SK-N-SH (cell line): Measurements from ENCODE around the gene PON3. TPM values are rescaled to one million over a fixed set of nuclear protein-coding genes. Genes with fewer than 3 reads are reported as not detected.

Source experiments
- CTCF ChIA-PET: fragments of 300-600, 350-600 bp; formaldehyde crosslinking; extraction: SDS; loops from one replicate; lab custom pipeline; 2021; lab: Yijun Ruan, JAX
- POLR2A ChIA-PET: fragments of 350-600 bp; sonication (Branson Sonifier 250); formaldehyde crosslinking; extraction: SDS; loops from one replicate; lab custom pipeline; 2020; ENCODE audit warnings: antibody characterized with exemption, inconsistent platforms; lab: Yijun Ruan, JAX
- DNase-seq: peaks from one replicate; pipeline ENCODE4 v3.0.0; 2012
- H2AFZ ChIP-seq: fragments of 200-600 bp; sonication (generic); 2 replicates; pipeline ENCODE4 v1.8.1; 2016; ENCODE audit warnings: antibody characterized with exemption, mild to moderate bottlenecking, low read depth
- H3F3A ChIP-seq: fragments of 200-600 bp; sonication (generic); replicated peaks from 2 replicates; pipeline ENCODE3; 2016; ENCODE audit warnings: antibody characterized with exemption, mild to moderate bottlenecking; ENCODE audit not compliant: insufficient read depth
- H3K27ac ChIP-seq, 2 experiments: fragments of 200-500 bp in 1 of 2; fragments of 200-600 bp in 1 of 2; sonication (Bioruptor generic) in 1 of 2; sonication (generic), shearing (Covaris generic) in 1 of 2; 2 replicates each; pipeline versions ENCODE4 v1.5.1 to v1.6.1; 2014 to 2016; ENCODE audit warnings: low read depth in 2 of 2, inconsistent platforms in 1 of 2, low read length in 1 of 2, mild to moderate bottlenecking in 1 of 2, mixed read lengths in 1 of 2
- H3K27me3 ChIP-seq: fragments of 200-600 bp; sonication (generic), shearing (Covaris generic); 2 replicates; pipeline ENCODE4 v1.6.1; 2016; ENCODE audit warnings: mixed run types; ENCODE audit not compliant: insufficient read depth
- H3K36me3 ChIP-seq, 2 experiments: fragments of 200-500 bp in 1 of 2; fragments of 200-600 bp in 1 of 2; sonication (Bioruptor generic) in 1 of 2; sonication (generic) in 1 of 2; replicated peaks in 1 of 2; 2 replicates each; pipeline versions ENCODE3 to v1.5.1; 2014 to 2016; ENCODE audit warnings: low read length in 1 of 2, mild to moderate bottlenecking in 1 of 2; ENCODE audit not compliant: insufficient read depth in 2 of 2, control insufficient read depth in 1 of 2
- H3K4me1 ChIP-seq, 2 experiments: fragments of 200-500 bp in 1 of 2; fragments of 200-600 bp in 1 of 2; sonication (Bioruptor generic) in 1 of 2; sonication (generic), shearing (Covaris generic) in 1 of 2; 2 replicates each; pipeline versions ENCODE4 v1.5.1 to v1.6.1; 2014 to 2016; ENCODE audit warnings: low read depth in 1 of 2, low read length in 1 of 2, mixed run types in 1 of 2; ENCODE audit not compliant: insufficient read depth in 2 of 2, control insufficient read depth in 1 of 2
- H3K4me2 ChIP-seq: fragments of 200-600 bp; sonication (generic), shearing (Covaris generic); 2 replicates; pipeline ENCODE4 v1.6.1; 2017; ENCODE audit warnings: mixed run types
- H3K4me3 ChIP-seq, 2 experiments: fragments of 200-500 bp in 1 of 2; fragments of 200-600 bp in 1 of 2; sonication (Bioruptor generic) in 1 of 2; sonication (generic), shearing (Covaris generic) in 1 of 2; 2 replicates each; pipeline versions ENCODE4 v1.5.1 to v1.8.1; 2014 to 2016; ENCODE audit warnings: low read depth in 2 of 2, inconsistent platforms in 1 of 2, low read length in 1 of 2, mild to moderate bottlenecking in 1 of 2, mixed read lengths in 1 of 2, moderate library complexity in 1 of 2
- H3K79me2 ChIP-seq: fragments of 200-600 bp; sonication (generic); 2 replicates; pipeline ENCODE4 v1.8.1; 2017; ENCODE audit warnings: mild to moderate bottlenecking; ENCODE audit not compliant: insufficient read depth
- H3K9ac ChIP-seq: fragments of 200-600 bp; sonication (generic); 2 replicates; pipeline ENCODE4 v1.6.1; 2017; ENCODE audit warnings: mixed run types
- H3K9me2 ChIP-seq: fragments of 200-600 bp; sonication (generic); 2 replicates; pipeline ENCODE4 v1.6.1; 2017; ENCODE audit warnings: mixed run types
- H3K9me3 ChIP-seq: fragments of 200-600 bp; sonication (generic); 2 replicates; pipeline ENCODE4 v1.6.1; 2017; ENCODE audit warnings: mixed run types, mild to moderate bottlenecking, moderate library complexity
- H4K20me1 ChIP-seq: fragments of 200-600 bp; sonication (generic); 2 replicates; pipeline ENCODE4 v1.6.1; 2017; ENCODE audit warnings: mild to moderate bottlenecking, mixed run types; ENCODE audit not compliant: insufficient read depth
- FOSL2 ChIP-seq: IDR thresholded peaks from 2 replicates; pipeline ENCODE4 v1.4.0; 2012; ENCODE audit warnings: low read depth, mild to moderate bottlenecking, moderate library complexity, borderline replicate concordance
- FOXJ3 ChIP-seq: sonication (generic); formaldehyde crosslinking; IDR thresholded peaks from 2 replicates; pipeline ENCODE4 v1.5.1; 2020; ENCODE audit warnings: mild to moderate bottlenecking, missing genetic modification reagents
- GABPA ChIP-seq: IDR thresholded peaks from 2 replicates; pipeline ENCODE4 v1.4.0; 2012; ENCODE audit warnings: low read depth, mild to moderate bottlenecking
- NFIC ChIP-seq: IDR thresholded peaks from 2 replicates; pipeline ENCODE4 v1.4.0; 2012; ENCODE audit warnings: borderline replicate concordance
- NRF1 ChIP-seq: IDR thresholded peaks from 2 replicates; pipeline ENCODE4 v1.6.1; 2012; ENCODE audit warnings: low read depth, mild to moderate bottlenecking, low read length
- RCOR1 ChIP-seq: fragments of 150-350 bp; IDR thresholded peaks from 2 replicates; pipeline ENCODE4 v1.6.1; 2017; ENCODE audit warnings: antibody characterized with exemption, low read length
- SMC3 ChIP-seq: IDR thresholded peaks from 2 replicates; pipeline ENCODE4 v1.6.1; 2012; ENCODE audit warnings: low read depth, low read length, improper control_type of control experiment
- WGBS: methylation state at CpG from one replicate; pipeline ENCODE4 v1.1.6; 2017; ENCODE audit warnings: low lambda C conversion rate; 5-methylcytosine and 5-hydroxymethylcytosine counted together
- polyA plus RNA-seq, 3 experiments: library from polyadenylated mRNA; depleted of rRNA; stranded (reverse); fragments of >200 nt; gene quantifications; 2 replicates each; pipeline ENCODE4 v1.2.3, GENCODE V29; 2012
- TF ChIP-seq, protein P1 (sequence below): fragments of 150-350 bp; IDR thresholded peaks from 2 replicates; pipeline ENCODE4 v1.6.1; 2016; ENCODE audit warnings: mild to moderate bottlenecking, low read depth, low read length
- TF ChIP-seq, protein P2 (sequence below): fragments of 150-350 bp; IDR thresholded peaks from 2 replicates; pipeline ENCODE4 v1.6.1; 2017; ENCODE audit warnings: antibody characterized with exemption, low read length, low read depth, borderline replicate concordance
- TF ChIP-seq, protein P3 (sequence below): IDR thresholded peaks from 2 replicates; pipeline ENCODE4 v1.6.1; 2012; ENCODE audit warnings: mild to moderate bottlenecking, low read depth, low read length, moderate library complexity
- TF ChIP-seq, protein P4 (sequence below): IDR thresholded peaks from 2 replicates; pipeline ENCODE4 v1.4.0; 2012; ENCODE audit warnings: low read depth

PON3 gene
- polyA plus RNA-seq, 1 of the 3 experiments (the other 2 are of a cell fraction), result not detected

DNA sequence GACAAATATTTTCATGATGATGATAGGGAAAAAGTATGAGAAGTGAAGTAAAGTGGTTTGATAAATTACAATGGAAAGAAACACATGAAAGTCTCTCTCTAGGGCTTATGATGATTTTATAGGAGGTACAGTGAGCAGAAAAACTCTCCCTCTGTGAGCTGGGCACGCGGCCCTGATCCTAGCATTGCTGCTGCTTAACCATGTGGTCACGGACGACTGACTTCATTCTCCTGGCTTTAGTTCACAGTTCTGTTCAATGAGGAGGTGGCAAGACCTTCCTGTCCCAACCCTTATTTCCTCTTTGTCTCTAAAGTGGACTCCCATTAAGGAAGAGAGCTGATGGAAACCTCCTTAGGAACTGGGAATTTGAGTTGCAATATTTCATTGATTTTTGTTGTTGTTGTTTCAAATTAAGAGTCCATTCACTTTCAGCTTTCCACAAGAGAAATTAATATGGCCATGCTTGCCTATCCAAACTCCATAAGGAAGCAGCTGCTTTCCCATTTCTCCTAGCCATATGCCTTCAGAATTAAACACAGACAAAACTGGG, 8.2 kb upstream of the PON3 start:
- CTCF ChIA-PET, result no interaction called here
- Histone ChIP-seq H3K79me2 (no peaks in the 10 kb centered on the region), H3K9ac (no peak overlapping the region), H3K9me2 (no peaks in the 10 kb centered on the region)
- TF ChIP-seq FOXJ3 (CRISPR knock-in tag), result no peak
- no peak for TF ChIP-seq NRF1
- no peak for TF ChIP-seq FOSL2
- TF ChIP-seq, protein P1, sequence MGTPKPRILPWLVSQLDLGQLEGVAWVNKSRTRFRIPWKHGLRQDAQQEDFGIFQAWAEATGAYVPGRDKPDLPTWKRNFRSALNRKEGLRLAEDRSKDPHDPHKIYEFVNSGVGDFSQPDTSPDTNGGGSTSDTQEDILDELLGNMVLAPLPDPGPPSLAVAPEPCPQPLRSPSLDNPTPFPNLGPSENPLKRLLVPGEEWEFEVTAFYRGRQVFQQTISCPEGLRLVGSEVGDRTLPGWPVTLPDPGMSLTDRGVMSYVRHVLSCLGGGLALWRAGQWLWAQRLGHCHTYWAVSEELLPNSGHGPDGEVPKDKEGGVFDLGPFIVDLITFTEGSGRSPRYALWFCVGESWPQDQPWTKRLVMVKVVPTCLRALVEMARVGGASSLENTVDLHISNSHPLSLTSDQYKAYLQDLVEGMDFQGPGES, result no peak
- TF ChIP-seq, protein P2, sequence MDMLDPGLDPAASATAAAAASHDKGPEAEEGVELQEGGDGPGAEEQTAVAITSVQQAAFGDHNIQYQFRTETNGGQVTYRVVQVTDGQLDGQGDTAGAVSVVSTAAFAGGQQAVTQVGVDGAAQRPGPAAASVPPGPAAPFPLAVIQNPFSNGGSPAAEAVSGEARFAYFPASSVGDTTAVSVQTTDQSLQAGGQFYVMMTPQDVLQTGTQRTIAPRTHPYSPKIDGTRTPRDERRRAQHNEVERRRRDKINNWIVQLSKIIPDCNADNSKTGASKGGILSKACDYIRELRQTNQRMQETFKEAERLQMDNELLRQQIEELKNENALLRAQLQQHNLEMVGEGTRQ, result no peak
- no peak for TF ChIP-seq RCOR1
- TF ChIP-seq GABPA, result no peak
- TF ChIP-seq, protein P3, sequence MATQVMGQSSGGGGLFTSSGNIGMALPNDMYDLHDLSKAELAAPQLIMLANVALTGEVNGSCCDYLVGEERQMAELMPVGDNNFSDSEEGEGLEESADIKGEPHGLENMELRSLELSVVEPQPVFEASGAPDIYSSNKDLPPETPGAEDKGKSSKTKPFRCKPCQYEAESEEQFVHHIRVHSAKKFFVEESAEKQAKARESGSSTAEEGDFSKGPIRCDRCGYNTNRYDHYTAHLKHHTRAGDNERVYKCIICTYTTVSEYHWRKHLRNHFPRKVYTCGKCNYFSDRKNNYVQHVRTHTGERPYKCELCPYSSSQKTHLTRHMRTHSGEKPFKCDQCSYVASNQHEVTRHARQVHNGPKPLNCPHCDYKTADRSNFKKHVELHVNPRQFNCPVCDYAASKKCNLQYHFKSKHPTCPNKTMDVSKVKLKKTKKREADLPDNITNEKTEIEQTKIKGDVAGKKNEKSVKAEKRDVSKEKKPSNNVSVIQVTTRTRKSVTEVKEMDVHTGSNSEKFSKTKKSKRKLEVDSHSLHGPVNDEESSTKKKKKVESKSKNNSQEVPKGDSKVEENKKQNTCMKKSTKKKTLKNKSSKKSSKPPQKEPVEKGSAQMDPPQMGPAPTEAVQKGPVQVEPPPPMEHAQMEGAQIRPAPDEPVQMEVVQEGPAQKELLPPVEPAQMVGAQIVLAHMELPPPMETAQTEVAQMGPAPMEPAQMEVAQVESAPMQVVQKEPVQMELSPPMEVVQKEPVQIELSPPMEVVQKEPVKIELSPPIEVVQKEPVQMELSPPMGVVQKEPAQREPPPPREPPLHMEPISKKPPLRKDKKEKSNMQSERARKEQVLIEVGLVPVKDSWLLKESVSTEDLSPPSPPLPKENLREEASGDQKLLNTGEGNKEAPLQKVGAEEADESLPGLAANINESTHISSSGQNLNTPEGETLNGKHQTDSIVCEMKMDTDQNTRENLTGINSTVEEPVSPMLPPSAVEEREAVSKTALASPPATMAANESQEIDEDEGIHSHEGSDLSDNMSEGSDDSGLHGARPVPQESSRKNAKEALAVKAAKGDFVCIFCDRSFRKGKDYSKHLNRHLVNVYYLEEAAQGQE, result no peak
- TF ChIP-seq, protein P4, sequence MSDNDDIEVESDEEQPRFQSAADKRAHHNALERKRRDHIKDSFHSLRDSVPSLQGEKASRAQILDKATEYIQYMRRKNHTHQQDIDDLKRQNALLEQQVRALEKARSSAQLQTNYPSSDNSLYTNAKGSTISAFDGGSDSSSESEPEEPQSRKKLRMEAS, result no peak
- no peak for TF ChIP-seq SMC3
- no peak for TF ChIP-seq NFIC
- TF ChIP-seq, all 33 proteins: peak for 0
- H3K4me3 ChIP-seq, result no peak overlapping the region
- H3K9me3 ChIP-seq, result no peaks in the 10 kb centered on the region
- no peaks in the 10 kb centered on the region for H3F3A ChIP-seq
- no peak overlapping the region for H3K4me2 ChIP-seq
- WGBS, result 87% methylated on average over 4 of the region's 4 CpGs
- no peak for DNase-seq
- peaks cover 45 to 53% of the 10 kb centered on the region in 2 experiments for H3K36me3 ChIP-seq
- no peaks in the 10 kb centered on the region for H4K20me1 ChIP-seq
- H3K27me3 ChIP-seq, result no peaks in the 10 kb centered on the region
- no peaks in the 10 kb centered on the region for H3K4me1 ChIP-seq
- no peak overlapping the region for H3K27ac ChIP-seq
- H2AFZ ChIP-seq, result no peak overlapping the region
- POLR2A ChIA-PET, result no interaction called here
